Gastroesophageal sphincter (tissue), 3 donors: ENCODE data around the gene MTG2.

ENCODE experiments used
- EP300 ChIP-seq: sonication (generic); formaldehyde crosslinking; IDR thresholded peaks from one replicate; pipeline ENCODE4 v1.6.1; 2017; ENCODE audit warnings: antibody characterized with exemption, mild to moderate bottlenecking
- POLR2A ChIP-seq, 2 donors: fragments of 450-650 bp; IDR thresholded peaks; one replicate each; pipeline ENCODE4 v1.6.1; 2017; ENCODE audit warnings: antibody characterized with exemption in 2 of 2, mild to moderate bottlenecking in 2 of 2, moderate library complexity in 1 of 2
- POLR2AphosphoS5 ChIP-seq: sonication (generic); formaldehyde crosslinking; IDR thresholded peaks from one replicate; pipeline ENCODE4 v1.6.1; 2017; ENCODE audit warnings: antibody characterized with exemption
- TF ChIP-seq, protein P1 (sequence below), 4 experiments: fragments of 200-600 bp in 2 of 4; fragments of 450-650 bp in 2 of 4; sonication (generic) in 1 of 4; IDR thresholded peaks; one replicate each; pipeline ENCODE4 v1.5.1; 2017 to 2019; ENCODE audit warnings: antibody characterized with exemption in 4 of 4, mild to moderate bottlenecking in 2 of 4, moderate library complexity in 2 of 4

DNA sequence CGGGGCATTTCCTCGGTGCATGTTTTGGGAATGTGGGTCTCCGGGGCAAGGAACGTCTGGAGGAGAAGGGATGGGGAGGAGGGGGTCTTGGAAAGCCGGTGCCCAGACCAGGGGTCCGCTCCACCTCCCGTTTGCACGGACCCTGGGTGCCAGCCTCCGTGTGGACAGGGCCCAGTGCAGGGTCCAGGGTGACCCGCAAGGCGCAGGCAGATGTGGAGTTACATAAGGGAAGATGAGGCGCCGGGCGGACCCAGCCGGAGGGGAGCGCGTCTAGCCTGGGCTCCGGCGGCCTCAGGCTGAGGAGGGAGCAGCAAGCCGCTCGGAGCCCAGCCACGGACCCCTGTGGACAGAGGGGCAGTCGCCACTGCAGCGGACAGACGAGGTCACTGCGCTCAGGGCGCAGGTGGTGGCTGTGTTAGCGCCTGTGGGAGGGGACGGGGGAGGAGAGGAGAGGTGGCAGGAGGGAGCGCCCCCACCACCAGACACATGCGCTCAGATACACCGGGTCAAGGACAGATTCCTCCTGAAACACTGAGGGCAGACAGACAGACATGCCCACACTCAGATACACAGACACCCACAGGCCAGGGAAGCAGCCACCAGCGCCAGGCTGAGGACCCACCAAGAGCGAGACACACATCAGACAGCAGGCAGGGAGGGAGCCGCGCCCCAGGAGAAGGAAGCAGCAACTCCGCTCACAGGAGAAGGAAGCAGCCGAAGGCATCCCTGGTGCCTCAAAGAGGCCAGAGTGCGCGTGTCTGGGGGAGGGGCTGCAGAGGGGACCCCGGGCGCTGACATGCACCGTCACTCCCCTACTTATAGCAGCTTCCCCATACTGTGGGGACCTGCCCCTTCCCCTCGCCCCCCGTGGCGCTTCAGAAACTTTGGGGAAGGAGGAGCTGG is 38.1 kb downstream of the MTG2 start:
- TF ChIP-seq, protein P1, sequence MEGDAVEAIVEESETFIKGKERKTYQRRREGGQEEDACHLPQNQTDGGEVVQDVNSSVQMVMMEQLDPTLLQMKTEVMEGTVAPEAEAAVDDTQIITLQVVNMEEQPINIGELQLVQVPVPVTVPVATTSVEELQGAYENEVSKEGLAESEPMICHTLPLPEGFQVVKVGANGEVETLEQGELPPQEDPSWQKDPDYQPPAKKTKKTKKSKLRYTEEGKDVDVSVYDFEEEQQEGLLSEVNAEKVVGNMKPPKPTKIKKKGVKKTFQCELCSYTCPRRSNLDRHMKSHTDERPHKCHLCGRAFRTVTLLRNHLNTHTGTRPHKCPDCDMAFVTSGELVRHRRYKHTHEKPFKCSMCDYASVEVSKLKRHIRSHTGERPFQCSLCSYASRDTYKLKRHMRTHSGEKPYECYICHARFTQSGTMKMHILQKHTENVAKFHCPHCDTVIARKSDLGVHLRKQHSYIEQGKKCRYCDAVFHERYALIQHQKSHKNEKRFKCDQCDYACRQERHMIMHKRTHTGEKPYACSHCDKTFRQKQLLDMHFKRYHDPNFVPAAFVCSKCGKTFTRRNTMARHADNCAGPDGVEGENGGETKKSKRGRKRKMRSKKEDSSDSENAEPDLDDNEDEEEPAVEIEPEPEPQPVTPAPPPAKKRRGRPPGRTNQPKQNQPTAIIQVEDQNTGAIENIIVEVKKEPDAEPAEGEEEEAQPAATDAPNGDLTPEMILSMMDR (IDR thresholded peaks at IDR 0.05) = no peak
- no peak for TF ChIP-seq POLR2A (IDR thresholded peaks at IDR 0.05)
- no peak for TF ChIP-seq POLR2AphosphoS5
- TF ChIP-seq EP300 = no peak
